HS-27A (cell line): Measurements from ENCODE around the gene BNC2.

Experiments
- DNase-seq: peaks from one replicate; pipeline ENCODE4 v3.0.0-alpha.2; 2012; ENCODE audit warnings: low read depth, missing footprints

Gene BNC2

GRCh38 chr9:16368237-16369087 is 502.0 kb downstream of the BNC2 start:
- no peak for DNase-seq

GRCh38 chr9:16367605-16368231 is 502.8 kb downstream of the BNC2 start:
- no peak for DNase-seq

GRCh38 chr9:16364347-16364746 is 506.1 kb downstream of the BNC2 start:
- no peak for DNase-seq

DNA sequence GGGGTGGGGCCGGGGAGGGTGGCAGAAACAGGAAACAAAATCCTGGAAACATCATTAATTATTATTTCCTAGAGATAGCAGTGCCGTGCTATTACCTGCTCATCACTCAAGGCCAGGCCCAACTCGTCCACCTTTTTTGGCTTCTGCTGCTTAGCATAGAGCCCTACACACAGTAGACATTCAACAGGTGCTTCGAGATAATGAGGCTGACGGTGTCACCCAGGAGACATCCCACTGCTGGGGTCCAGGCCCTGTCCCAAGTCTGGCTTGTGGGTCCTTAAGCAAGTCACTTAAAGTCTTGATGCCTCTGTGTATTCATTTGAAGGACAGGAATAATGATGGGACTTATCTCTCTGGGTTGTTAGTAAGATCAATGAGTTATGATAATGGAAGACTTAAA is 506.6 kb downstream of the BNC2 start:
- DNase-seq, result no peak

DNA sequence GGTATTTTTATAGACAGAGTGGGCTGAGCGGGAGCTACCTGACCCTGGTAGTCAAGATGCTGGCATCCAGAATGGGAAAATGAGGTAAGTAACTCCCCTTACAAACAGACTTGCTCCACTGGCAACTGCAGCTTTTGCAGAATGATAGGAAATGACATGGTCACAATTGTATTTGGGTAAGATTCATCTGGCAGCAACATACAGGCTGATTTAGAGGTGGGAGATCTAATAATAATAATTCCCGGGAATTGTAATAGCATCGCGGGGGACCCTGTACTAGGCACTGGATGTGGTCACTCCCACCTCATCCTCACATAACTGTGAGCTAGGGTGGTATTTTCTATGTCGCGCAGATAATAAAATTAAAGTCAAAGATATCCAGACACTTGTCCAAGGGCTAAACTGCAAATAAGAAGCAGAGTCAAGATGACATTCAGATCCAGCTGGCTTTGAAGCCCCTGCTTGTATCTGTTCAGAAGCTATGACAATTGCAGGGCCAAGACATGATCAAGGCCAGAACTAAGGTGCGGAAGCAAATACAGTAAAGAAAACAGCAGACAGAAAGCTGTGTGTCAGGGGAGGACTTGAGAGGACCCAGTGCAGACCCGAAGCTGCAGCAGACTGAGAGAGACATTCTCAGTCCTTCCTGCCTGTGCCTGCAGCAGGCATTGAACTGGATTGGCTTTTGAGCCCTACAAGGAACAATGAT is 507.2 kb downstream of the BNC2 start:
- DNase-seq, result no peak

DNA sequence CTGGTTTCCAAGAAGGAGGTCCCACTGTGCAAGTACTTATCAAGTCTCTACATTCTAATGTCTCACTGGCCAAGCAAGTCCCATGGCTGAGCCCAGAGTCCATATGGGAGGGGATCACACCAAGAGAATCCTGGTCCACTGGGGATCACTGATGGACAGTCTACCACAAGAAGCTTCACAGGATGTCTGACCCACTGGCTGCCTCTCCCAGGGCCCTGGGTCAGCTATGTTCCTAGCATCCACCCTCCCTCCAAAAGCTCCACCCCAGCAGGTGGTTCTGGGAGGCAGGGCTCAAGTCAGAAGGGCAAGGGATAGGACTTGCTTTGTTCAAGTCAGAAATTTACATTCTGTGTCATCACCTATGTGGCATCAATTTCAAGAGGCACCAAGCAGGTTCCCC is 508.5 kb downstream of the BNC2 start:
- no peak for DNase-seq

- DNase-seq, result no peak
Observed at GRCh38 chr9:16361118-16361517, 509.4 kb downstream of the BNC2 start.

DNA sequence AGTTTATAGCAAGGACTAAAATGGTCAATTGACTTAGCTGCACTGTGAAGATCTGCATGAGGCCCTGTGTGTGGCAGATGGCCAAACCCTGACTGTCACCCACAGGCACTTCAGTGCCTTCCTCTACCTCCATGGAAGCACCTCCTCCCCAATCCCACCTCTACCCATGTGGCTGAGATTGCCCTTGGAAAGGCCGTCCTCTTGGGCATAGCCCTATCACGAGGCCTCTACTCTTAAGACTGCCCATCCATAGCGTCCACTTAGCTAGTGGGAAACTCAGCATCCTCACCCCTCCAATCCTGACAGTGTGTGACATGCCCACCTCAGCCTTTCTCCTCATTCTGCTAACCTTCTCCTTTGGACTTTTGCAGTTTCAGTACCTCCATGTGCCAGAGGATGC is 510.2 kb downstream of the BNC2 start:
- DNase-seq, result no peak
